ENCODE data around the gene PSMB7. TPM values are rescaled to one million over a fixed set of nuclear protein-coding genes. Genes with fewer than 3 reads are reported as not detected.

PSMB7 gene
- total RNA-seq, 1 donor from 2014 or later, result 73.2 TPM

DNA sequence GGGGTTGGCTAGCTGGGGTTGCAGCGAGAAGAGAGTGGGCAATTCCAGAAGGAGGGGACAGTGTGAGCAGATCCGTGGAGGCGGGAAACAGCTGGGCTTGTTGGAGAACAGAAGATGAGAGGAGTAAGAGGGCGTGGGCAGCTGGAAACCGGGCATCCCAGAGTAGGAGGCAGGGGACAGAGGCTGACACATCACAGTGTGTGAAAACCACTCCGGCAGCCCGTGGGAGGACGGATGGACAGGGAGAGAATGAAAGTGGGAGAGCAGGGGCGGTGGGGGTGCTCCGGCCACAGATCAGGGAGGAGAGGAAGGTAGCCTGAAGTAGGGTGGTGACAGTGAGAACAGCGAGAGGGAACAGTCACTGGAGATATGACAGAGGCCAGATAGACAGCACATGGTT is 8.3 kb upstream of the PSMB7 start:
- TF ChIP-seq, protein P1, sequence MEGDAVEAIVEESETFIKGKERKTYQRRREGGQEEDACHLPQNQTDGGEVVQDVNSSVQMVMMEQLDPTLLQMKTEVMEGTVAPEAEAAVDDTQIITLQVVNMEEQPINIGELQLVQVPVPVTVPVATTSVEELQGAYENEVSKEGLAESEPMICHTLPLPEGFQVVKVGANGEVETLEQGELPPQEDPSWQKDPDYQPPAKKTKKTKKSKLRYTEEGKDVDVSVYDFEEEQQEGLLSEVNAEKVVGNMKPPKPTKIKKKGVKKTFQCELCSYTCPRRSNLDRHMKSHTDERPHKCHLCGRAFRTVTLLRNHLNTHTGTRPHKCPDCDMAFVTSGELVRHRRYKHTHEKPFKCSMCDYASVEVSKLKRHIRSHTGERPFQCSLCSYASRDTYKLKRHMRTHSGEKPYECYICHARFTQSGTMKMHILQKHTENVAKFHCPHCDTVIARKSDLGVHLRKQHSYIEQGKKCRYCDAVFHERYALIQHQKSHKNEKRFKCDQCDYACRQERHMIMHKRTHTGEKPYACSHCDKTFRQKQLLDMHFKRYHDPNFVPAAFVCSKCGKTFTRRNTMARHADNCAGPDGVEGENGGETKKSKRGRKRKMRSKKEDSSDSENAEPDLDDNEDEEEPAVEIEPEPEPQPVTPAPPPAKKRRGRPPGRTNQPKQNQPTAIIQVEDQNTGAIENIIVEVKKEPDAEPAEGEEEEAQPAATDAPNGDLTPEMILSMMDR (IDR thresholded peaks at IDR 0.05), result no peak
- intact Hi-C loops (cut with DNase I), result no loop called here
- Histone ChIP-seq H3K4me1 (no peaks in the 10 kb centered on the region), H3K4me3 (no peak overlapping the region), H3K27ac (no peak overlapping the region), H3K27me3 (ENCODE audit: low read depth) (no peaks in the 10 kb centered on the region), H3K9me3 (no peaks in the 10 kb centered on the region), H3K36me3 (no peaks in the 10 kb centered on the region)
- ATAC-seq, result no peak
- no peak for DNase-seq

DNA sequence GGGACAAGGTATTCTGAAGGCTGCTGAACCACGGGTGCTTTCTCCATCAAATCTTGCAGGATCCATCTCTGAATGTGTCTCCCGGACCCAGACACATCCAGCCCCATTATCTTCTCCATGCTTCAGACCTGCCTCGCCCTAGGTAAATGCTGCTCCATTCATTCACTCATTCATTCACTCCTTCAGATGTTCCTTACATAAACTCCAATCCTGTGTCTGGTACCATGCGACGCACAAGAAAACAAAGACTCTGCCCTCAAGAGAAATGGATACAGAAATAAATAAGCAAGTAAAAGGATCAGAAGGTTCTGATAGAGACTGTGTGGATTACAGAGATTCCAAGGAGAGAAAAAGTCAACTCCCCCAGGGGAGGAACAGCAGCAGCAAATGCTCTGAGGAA is 7.9 kb upstream of the PSMB7 start:
- H3K36me3 ChIP-seq, result no peaks in the 10 kb centered on the region
- DNase-seq (no peak), ATAC-seq (no peak)
- intact Hi-C loops (cut with DNase I), result no loop called here
- no peaks in the 10 kb centered on the region for H3K4me1 ChIP-seq
- TF ChIP-seq, protein P1 (IDR thresholded peaks at IDR 0.05), result no peak
- H3K9me3 ChIP-seq, result no peaks in the 10 kb centered on the region
- H3K27me3 ChIP-seq (ENCODE audit: low read depth), result no peaks in the 10 kb centered on the region
- H3K27ac ChIP-seq, result no peak overlapping the region
- no peak overlapping the region for H3K4me3 ChIP-seq

DNA sequence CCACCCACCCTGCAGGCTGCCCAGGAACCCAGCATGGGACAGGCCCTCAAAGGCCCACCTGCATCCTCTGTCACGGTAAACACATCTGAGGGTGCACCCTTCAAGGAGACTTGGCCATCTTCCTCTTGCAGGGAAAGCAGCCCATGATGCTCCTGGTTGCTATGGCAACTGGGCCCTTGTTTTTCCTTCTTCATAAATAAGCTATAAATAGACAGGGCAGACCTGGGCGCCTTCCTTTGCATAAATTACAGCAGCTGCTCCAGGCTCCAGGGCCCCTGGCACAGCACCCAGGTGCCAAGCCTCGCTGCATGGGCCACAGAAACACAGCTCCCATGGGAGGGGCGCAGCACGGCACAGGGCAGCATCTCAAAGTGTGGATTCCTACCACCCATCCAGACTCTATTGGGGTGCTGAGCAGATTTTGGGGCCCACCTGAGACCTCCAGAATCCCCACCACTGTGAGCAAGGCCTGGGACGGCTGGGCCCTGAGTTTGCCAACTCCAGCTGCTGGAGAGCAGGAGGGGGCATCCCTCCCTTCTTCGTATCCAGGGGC is 5.8 kb upstream of the PSMB7 start:
- H3K4me1 ChIP-seq, result no peaks in the 10 kb centered on the region
- DNase-seq (no peak), ATAC-seq (no peak)
- no peaks in the 10 kb centered on the region for H3K9me3 ChIP-seq
- intact Hi-C loops (cut with DNase I), result no loop called here
- no peak overlapping the region for H3K4me3 ChIP-seq
- H3K27ac ChIP-seq, result no peak overlapping the region
- H3K27me3 ChIP-seq (ENCODE audit: low read depth), result no peaks in the 10 kb centered on the region
- H3K36me3 ChIP-seq, result no peaks in the 10 kb centered on the region
- TF ChIP-seq, protein P1 (IDR thresholded peaks at IDR 0.05), result no peak

DNA sequence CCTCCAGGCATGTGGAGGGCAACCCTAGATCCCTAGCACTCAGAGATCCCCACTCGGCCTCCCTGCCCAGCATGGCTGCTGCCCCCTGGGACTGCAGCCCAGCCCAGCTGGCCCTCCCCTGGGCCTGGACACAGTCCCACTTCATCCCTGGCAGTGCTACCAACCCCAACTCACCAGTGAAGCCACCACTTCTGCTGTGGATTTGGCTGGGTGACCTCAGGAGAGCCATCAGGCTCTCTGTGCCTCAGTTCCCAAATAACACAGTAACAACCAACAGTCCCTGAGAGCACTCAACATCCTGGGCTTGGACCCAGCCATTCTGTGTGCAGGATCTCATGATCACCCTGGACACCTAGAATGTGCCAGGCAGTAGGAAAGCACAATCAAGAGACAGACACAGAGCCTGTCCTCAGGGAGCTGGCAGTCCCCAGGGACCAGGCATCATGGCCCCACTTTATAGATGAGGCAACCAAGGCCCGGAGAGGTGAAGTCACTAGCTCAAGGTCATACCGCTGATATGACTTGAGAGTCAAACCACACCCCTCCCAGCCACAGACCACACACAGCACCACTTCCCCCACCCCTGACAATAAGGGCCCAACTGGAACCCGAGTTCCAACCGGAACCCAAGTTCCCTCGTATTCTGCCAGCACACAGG is 4.7 kb upstream of the PSMB7 start:
- H3K4me1 ChIP-seq, result no peaks in the 10 kb centered on the region
- intact Hi-C loops (cut with DNase I), result no loop called here
- H3K4me3 ChIP-seq, result no peak overlapping the region
- TF ChIP-seq, protein P1 (IDR thresholded peaks at IDR 0.05), result peak; percentile 16
- no peak overlapping the region for H3K27ac ChIP-seq
- no peaks in the 10 kb centered on the region for H3K36me3 ChIP-seq
- no peaks in the 10 kb centered on the region for H3K27me3 ChIP-seq (ENCODE audit: low read depth)
- ATAC-seq, result no peak
- no peak for DNase-seq
- no peaks in the 10 kb centered on the region for H3K9me3 ChIP-seq

DNA sequence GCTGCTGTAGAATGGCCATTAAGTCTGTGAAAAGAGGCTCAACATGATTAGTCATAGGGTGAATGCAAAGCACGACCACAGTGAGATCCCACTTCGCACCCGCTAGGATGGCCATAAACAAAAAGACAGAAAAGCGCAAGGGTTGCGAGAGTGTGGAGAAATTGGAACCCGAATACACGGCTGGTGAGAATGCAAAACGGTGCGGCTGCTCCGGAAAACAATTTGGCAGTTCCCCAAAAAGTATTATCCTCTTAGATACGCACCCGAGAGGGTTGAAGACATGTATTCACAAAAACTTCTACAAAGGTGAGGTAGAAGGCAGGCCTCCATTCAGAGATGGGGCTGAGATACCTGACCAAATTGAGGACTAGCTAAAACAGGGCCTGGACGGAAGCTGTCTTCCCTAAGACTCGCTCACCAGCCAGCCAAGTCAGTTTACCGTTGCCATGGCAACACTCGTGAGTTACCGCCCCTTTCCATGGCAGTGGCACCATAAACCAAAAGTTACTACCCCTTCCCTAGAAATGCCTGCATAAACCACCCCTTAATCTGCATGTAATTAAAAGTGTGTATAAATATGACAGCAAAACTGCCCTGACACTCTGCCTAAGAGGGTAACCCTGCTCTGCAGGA is 726 bp upstream of the PSMB7 start:
- Histone ChIP-seq H3K27me3 (ENCODE audit: low read depth) (no peaks in the 10 kb centered on the region), H3K4me3 (peak overlapping the region; percentile 71), H3K4me1 (peaks cover 13% of the 10 kb centered on the region), H3K9me3 (no peaks in the 10 kb centered on the region), H3K27ac (no peak overlapping the region), H3K36me3 (peaks cover 32% of the 10 kb centered on the region)
- TF ChIP-seq, protein P1 (IDR thresholded peaks at IDR 0.05), result no peak
- intact Hi-C loops (cut with DNase I), result no loop called here
- no peak for ATAC-seq
- DNase-seq, result no peak

Data from lower lobe of right lung (tissue), 2 donors.